ENCODE data around the gene RBM47.

The RBM47 gene

DNA sequence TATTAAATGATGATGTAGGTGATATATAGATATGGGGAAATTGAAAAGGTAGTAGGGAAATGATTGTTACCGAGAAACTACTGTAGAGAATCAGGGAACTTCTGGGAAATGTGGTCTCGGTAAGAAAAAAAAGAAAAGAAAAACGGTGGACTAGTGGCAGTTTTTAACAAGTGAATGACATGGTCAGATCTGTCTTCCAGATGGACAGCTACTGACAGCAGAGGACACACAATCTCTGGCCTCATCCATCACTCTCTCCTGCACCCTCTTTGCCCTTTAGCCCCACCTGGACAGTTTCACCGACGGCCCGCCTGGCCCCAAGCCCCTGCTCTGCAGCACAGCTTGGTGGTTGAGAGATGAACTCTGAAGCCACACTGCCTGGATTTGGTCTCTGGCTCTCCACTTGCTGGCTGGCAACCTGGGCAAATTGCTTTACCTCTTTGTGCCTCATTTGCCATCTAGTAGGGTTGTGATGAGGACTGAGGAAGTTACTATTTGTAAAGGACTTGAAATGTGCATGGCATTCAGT is 23.4 kb downstream of the RBM47 start:
- H3K4me3 ChIP-seq (ENCODE audit: low read length), result no peak overlapping the region
- no peak for DNase-seq (ENCODE audit: low read depth)
- no peak for TF ChIP-seq CTCF (IDR thresholded peaks at IDR 0.05; ENCODE audit: insufficient read depth, low read depth, low read length, missing control alignments)

DNA sequence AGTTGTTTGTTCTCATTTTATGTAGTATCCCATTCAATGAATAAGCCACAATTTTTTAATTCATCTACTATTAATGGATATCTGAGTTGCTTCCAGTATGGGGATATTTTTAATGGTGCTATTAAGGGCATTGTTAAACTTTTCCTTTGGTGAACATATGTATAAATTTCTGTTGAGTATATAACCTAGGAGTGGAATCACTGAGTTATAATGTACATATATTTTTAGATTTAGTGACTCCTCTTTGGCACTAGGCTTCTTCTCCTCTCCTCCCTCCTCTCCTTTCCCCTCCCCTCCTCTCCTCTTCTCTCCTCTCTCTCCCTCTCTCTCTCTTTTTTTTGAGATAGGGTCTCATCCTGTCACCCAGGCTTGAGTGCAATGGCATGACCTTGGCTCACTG is 26.4 kb downstream of the RBM47 start:
- DNase-seq (ENCODE audit: low read depth), result no peak
- no peak overlapping the region for H3K4me3 ChIP-seq (ENCODE audit: low read length)
- no peak for TF ChIP-seq CTCF (IDR thresholded peaks at IDR 0.05; ENCODE audit: insufficient read depth, low read depth, low read length, missing control alignments)

GRCh38 chr4:40601641-40602040 is 28.0 kb downstream of the RBM47 start:
- no peak overlapping the region for H3K4me3 ChIP-seq (ENCODE audit: low read length)
- no peak for TF ChIP-seq CTCF (IDR thresholded peaks at IDR 0.05; ENCODE audit: insufficient read depth, low read depth, low read length, missing control alignments)
- no peak for DNase-seq (ENCODE audit: low read depth)

DNA sequence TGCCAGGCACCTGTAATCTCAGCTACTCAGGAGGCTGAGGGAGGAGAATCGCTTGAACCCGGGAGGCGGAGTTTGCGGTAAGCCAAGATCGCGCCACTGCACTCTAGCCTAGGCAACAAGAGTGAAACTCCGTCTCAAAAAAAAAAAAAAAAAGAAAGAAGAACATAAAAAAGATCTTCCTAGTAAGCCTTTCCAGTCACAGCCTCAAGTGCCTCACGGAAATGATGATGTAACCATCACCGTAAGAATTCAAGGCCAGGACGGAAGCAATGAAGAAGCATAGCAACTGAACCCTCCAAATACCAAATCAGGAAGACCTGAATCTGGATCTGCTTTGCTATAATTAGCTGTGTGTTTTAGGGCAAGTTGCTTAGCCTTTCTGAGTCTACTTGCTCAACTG is 28.8 kb downstream of the RBM47 start:
- no peak for DNase-seq (ENCODE audit: low read depth)
- TF ChIP-seq CTCF (IDR thresholded peaks at IDR 0.05; ENCODE audit: insufficient read depth, low read depth, low read length, missing control alignments), result no peak
- no peak overlapping the region for H3K4me3 ChIP-seq (ENCODE audit: low read length)

- no peak for TF ChIP-seq CTCF (IDR thresholded peaks at IDR 0.05; ENCODE audit: insufficient read depth, low read depth, low read length, missing control alignments)
- H3K4me3 ChIP-seq (ENCODE audit: low read length), result no peak overlapping the region
- DNase-seq (ENCODE audit: low read depth), result no peak
These were observed 30.2 kb downstream of the RBM47 start for GRCh38 chr4:40599431-40599830.

DNA sequence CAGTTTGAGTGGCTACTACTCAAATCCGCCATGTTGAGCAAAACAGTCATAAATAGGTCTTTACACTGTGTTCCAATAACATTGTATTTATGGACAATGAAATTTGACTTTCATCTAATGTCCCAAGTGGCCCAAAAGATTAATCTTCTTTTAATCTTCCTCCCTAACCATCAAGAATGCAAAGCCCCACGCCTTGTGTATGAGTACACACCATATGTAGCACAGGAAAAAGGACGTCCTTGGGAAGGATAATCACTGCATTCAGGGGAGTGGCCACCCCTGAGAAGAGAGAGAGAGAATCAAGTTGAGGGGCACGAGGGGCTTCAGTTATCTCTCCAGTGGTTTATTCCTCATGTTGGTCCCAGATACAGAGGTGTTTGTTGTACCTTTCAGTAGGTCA is 33.1 kb downstream of the RBM47 start:
- no peak for DNase-seq (ENCODE audit: low read depth)
- no peak for TF ChIP-seq CTCF (IDR thresholded peaks at IDR 0.05; ENCODE audit: insufficient read depth, low read depth, low read length, missing control alignments)
- H3K4me3 ChIP-seq (ENCODE audit: low read length), result no peak overlapping the region

GRCh38 chr4:40595981-40596380 is 33.7 kb downstream of the RBM47 start:
- DNase-seq (ENCODE audit: low read depth), result no peak
- no peak for TF ChIP-seq CTCF (IDR thresholded peaks at IDR 0.05; ENCODE audit: insufficient read depth, low read depth, low read length, missing control alignments)
- H3K4me3 ChIP-seq (ENCODE audit: low read length), result no peak overlapping the region

All from epithelial cell of esophagus (primary cell).